GM12801 (cell line): ENCODE results near the gene MAL.

Source experiments
- CTCF ChIP-seq: IDR thresholded peaks from one replicate; pipeline ENCODE4 v1.5.1; 2011; ENCODE audit warnings: control low read depth; ENCODE audit not compliant: insufficient read length; ENCODE audit errors: extremely low read depth

The MAL gene

GRCh38 chr2:95049683-95049955 lies 24.1 kb downstream of the MAL start:
- no peak for TF ChIP-seq CTCF

- no peak for TF ChIP-seq CTCF
Measured at GRCh38 chr2:95049961-95050360, 24.5 kb downstream of the MAL start.

- no peak for TF ChIP-seq CTCF
Measured at GRCh38 chr2:95050385-95051300, 25.1 kb downstream of the MAL start.

GRCh38 chr2:95051626-95052025 lies 26.1 kb downstream of the MAL start:
- TF ChIP-seq CTCF = no peak

GRCh38 chr2:95052307-95052706 lies 26.8 kb downstream of the MAL start:
- TF ChIP-seq CTCF = no peak

- TF ChIP-seq CTCF = no peak
Measured at GRCh38 chr2:95052804-95053479, 27.4 kb downstream of the MAL start.

GRCh38 chr2:95053543-95053942 lies 28.0 kb downstream of the MAL start:
- no peak for TF ChIP-seq CTCF
